Measurements from ENCODE around the gene TMC8. TPM values are rescaled to one million over a fixed set of nuclear protein-coding genes. Genes with fewer than 3 reads are reported as not detected.

Gene TMC8
- total and polyA plus RNA-seq, 2 of the 8 experiments (the other 6 are each of a cell fraction or from before 2014, with no cell fraction given): 1.00 to 2.8 TPM

GRCh38 chr17:78186692-78187595, 56.4 kb downstream of the TMC8 start, which contains the start of the genes AFMID and TK1 (continued):
- TF ChIP-seq USF2 (IDR thresholded peaks at IDR 0.05; ENCODE audit: low read length) (peak; percentile 50), KDM5A (IDR thresholded peaks at IDR 0.05; ENCODE audit: low read length) (no peak), ASH2L (IDR thresholded peaks at IDR 0.05; ENCODE audit: low read length) (peak; percentile 61), KDM4A (IDR thresholded peaks at IDR 0.05; ENCODE audit: low read depth, low read length, severe bottlenecking) (peak; percentile 45), CHD2 (IDR thresholded peaks at IDR 0.05; ENCODE audit: low read length) (peak; percentile 63), RAD21 (IDR thresholded peaks at IDR 0.05 in 1 of 2, conservative IDR thresholded peaks at IDR 0.05 in 1 of 2; ENCODE audit: low read depth in 2 of 2, low read length in 2 of 2) (peak; percentile 2 to 27; a peak in 1 of 4 replicates), RBBP5 (IDR thresholded peaks at IDR 0.05; ENCODE audit: borderline replicate concordance, low read depth, low read length) (no peak), CTBP2 (IDR thresholded peaks at IDR 0.05; ENCODE audit: borderline replicate concordance, insufficient read depth, insufficient read length, low read length) (peak; percentile 26), ATF3 (IDR thresholded peaks at IDR 0.05; ENCODE audit: insufficient read depth, low read depth, low read length) (peak; percentile 20; the same call in 1 of the 2 replicates), MAX (IDR thresholded peaks at IDR 0.05) (peak; percentile 71), SUZ12 (IDR thresholded peaks at IDR 0.05; ENCODE audit: low read length) (no peak), RNF2 (IDR thresholded peaks at IDR 0.05; ENCODE audit: borderline replicate concordance, low read depth, low read length, missing control alignments, poor library complexity, severe bottlenecking) (no peak), POLR2A (IDR thresholded peaks at IDR 0.05; ENCODE audit: control extremely low read depth in 1 of 2, low read depth in 2 of 2, low read length in 2 of 2) (peak; percentile 98), TAF1 (IDR thresholded peaks at IDR 0.05; ENCODE audit: low read depth, low read length) (peak; percentile 98), BCL11A (IDR thresholded peaks at IDR 0.05; ENCODE audit: low read depth in 2 of 2, low read length in 2 of 2) (no peak), NANOG (IDR thresholded peaks at IDR 0.05; ENCODE audit: insufficient read depth, low read depth, low read length, poor library complexity, severe bottlenecking) (peak; percentile 25), TEAD4 (IDR thresholded peaks at IDR 0.05; ENCODE audit: low read depth, low read length) (peak; percentile 100), YY1 (IDR thresholded peaks at IDR 0.05; ENCODE audit: low read depth, low read length) (peak; percentile 94), FOSL1 (IDR thresholded peaks at IDR 0.05; ENCODE audit: insufficient read depth, low read depth, low read length) (no peak), CREB1 (IDR thresholded peaks at IDR 0.05) (peak; percentile 63)

All from H1 (cell line).